ENCODE data around the gene TBCD.
"Not testable (repeated sequence)": the region's sequence is repeated elsewhere in the genome, so short reads cannot be mapped to it uniquely, and the experiment has no call there.

The TBCD gene

GRCh38 chr17:82734987-82735866, 16.6 kb upstream of the TBCD start, which contains the start of gene FN3K:
TSS of gene FN3K (plus strand) at chr17:82735615. CDS start at chr17:82735637, 22 bp downstream.
- peak within 1 kb of the TSS; percentile 83; the same call in 1 of the 2 replicates for H3K9ac ChIP-seq (ENCODE audit: low read depth, low read length)

GRCh38 chr17:82736511-82737185, 15.2 kb upstream of the TBCD start:
- no peak overlapping the region for H3K9ac ChIP-seq (ENCODE audit: low read depth, low read length)
- H3K36me3 ChIP-seq (ENCODE audit: control insufficient read depth, insufficient read depth, low read length), result peaks cover 20% of the 10 kb centered on the region
- H3K27ac ChIP-seq (ENCODE audit: low read depth, low read length), result no peak overlapping the region
- no peak overlapping the region for H3K4me3 ChIP-seq (ENCODE audit: low read depth, low read length)
- no peaks in the 10 kb centered on the region for H3K4me1 ChIP-seq (ENCODE audit: control insufficient read depth, insufficient read depth, low read length)
- peaks cover 12% of the 10 kb centered on the region for H3K9me3 ChIP-seq (ENCODE audit: control insufficient read depth, insufficient read depth, low read length)
- no peaks in the 10 kb centered on the region for H3K27me3 ChIP-seq (ENCODE audit: control insufficient read depth, insufficient read depth, low read length)

More at GRCh38 chr17:82734987-82735866, 16.6 kb upstream of the TBCD start, which contains the start of gene FN3K:
- Histone ChIP-seq H3K36me3 (ENCODE audit: control insufficient read depth, insufficient read depth, low read length) (peaks cover 6% of the 10 kb centered on the region; the same call in 1 of the 2 replicates), H3K27ac (ENCODE audit: low read depth, low read length) (no peak within 1 kb of the TSS), H3K9me3 (ENCODE audit: control insufficient read depth, insufficient read depth, low read length) (no peaks in the 10 kb centered on the region; the same call in 1 of the 2 replicates), H3K27me3 (ENCODE audit: control insufficient read depth, insufficient read depth, low read length) (no peaks in the 10 kb centered on the region), H3K4me3 (ENCODE audit: low read depth, low read length) (peak within 1 kb of the TSS; percentile 75), H3K4me1 (ENCODE audit: control insufficient read depth, insufficient read depth, low read length) (no peaks in the 10 kb centered on the region)

- Histone ChIP-seq H3K9ac (ENCODE audit: low read depth, low read length) (no peak overlapping the region), H3K27me3 (ENCODE audit: control insufficient read depth, insufficient read depth, low read length) (no peaks in the 10 kb centered on the region), H3K4me1 (ENCODE audit: control insufficient read depth, insufficient read depth, low read length) (no peaks in the 10 kb centered on the region), H3K36me3 (ENCODE audit: control insufficient read depth, insufficient read depth, low read length) (peaks cover 28% of the 10 kb centered on the region), H3K9me3 (ENCODE audit: control insufficient read depth, insufficient read depth, low read length) (peaks cover 12% of the 10 kb centered on the region), H3K4me3 (ENCODE audit: low read depth, low read length) (no peak overlapping the region), H3K27ac (ENCODE audit: low read depth, low read length) (no peak overlapping the region)
These were observed 13.6 kb upstream of the TBCD start for GRCh38 chr17:82737967-82738877.

GRCh38 chr17:82740906-82741759, 10.7 kb upstream of the TBCD start:
- H3K9me3 ChIP-seq (ENCODE audit: control insufficient read depth, insufficient read depth, low read length), result peaks cover 14% of the 10 kb centered on the region
- H3K27ac ChIP-seq (ENCODE audit: low read depth, low read length), result no peak overlapping the region
- H3K27me3 ChIP-seq (ENCODE audit: control insufficient read depth, insufficient read depth, low read length), result no peaks in the 10 kb centered on the region
- H3K9ac ChIP-seq (ENCODE audit: low read depth, low read length), result no peak overlapping the region
- H3K36me3 ChIP-seq (ENCODE audit: control insufficient read depth, insufficient read depth, low read length), result peaks cover 28% of the 10 kb centered on the region
- 0 out of 2 replicates have a peak, but pooled peaks cover 4% of the 10 kb centered on the region for H3K4me1 ChIP-seq (ENCODE audit: control insufficient read depth, insufficient read depth, low read length)
- no peak overlapping the region for H3K4me3 ChIP-seq (ENCODE audit: low read depth, low read length)

- Histone ChIP-seq H3K36me3 (ENCODE audit: control insufficient read depth, insufficient read depth, low read length) (peaks cover 28% of the 10 kb centered on the region), H3K4me1 (ENCODE audit: control insufficient read depth, insufficient read depth, low read length) (0 out of 2 replicates have a peak, but pooled peaks cover 4% of the 10 kb centered on the region), H3K27ac (ENCODE audit: low read depth, low read length) (no peak overlapping the region), H3K4me3 (ENCODE audit: low read depth, low read length) (no peak overlapping the region), H3K27me3 (ENCODE audit: control insufficient read depth, insufficient read depth, low read length) (no peaks in the 10 kb centered on the region), H3K9ac (ENCODE audit: low read depth, low read length) (no peak overlapping the region), H3K9me3 (ENCODE audit: control insufficient read depth, insufficient read depth, low read length) (peaks cover 16% of the 10 kb centered on the region)
These were observed 8.3 kb upstream of the TBCD start for GRCh38 chr17:82743344-82744219.

- Histone ChIP-seq H3K9me3 (ENCODE audit: control insufficient read depth, insufficient read depth, low read length) (peaks cover 16% of the 10 kb centered on the region), H3K36me3 (ENCODE audit: control insufficient read depth, insufficient read depth, low read length) (peaks cover 28% of the 10 kb centered on the region)
- not testable (repeated sequence) for H3K4me3 ChIP-seq (ENCODE audit: low read depth, low read length); H3K27ac ChIP-seq (ENCODE audit: low read depth, low read length); H3K9ac ChIP-seq (ENCODE audit: low read depth, low read length); H3K27me3 ChIP-seq (ENCODE audit: control insufficient read depth, insufficient read depth, low read length); H3K4me1 ChIP-seq (ENCODE audit: control insufficient read depth, insufficient read depth, low read length)
These were observed 7.1 kb upstream of the TBCD start for GRCh38 chr17:82744736-82745135.

- Histone ChIP-seq H3K9me3 (ENCODE audit: control insufficient read depth, insufficient read depth, low read length) (peaks cover 15% of the 10 kb centered on the region), H3K27ac (ENCODE audit: low read depth, low read length) (no peak overlapping the region)
These were observed 6.3 kb upstream of the TBCD start for GRCh38 chr17:82745524-82745923.

GRCh38 chr17:82748756-82749155, 3.1 kb upstream of the TBCD start:
- H3K27ac ChIP-seq (ENCODE audit: low read depth, low read length), result no peak overlapping the region
- H3K9me3 ChIP-seq (ENCODE audit: control insufficient read depth, insufficient read depth, low read length), result peaks cover 4% of the 10 kb centered on the region; the same call in 1 of the 2 replicates
- H3K36me3 ChIP-seq (ENCODE audit: control insufficient read depth, insufficient read depth, low read length), result no peaks in the 10 kb centered on the region

More at GRCh38 chr17:82745524-82745923, 6.3 kb upstream of the TBCD start:
- Histone ChIP-seq H3K4me3 (ENCODE audit: low read depth, low read length) (no peak overlapping the region), H3K27me3 (ENCODE audit: control insufficient read depth, insufficient read depth, low read length) (no peaks in the 10 kb centered on the region), H3K4me1 (ENCODE audit: control insufficient read depth, insufficient read depth, low read length) (0 out of 2 replicates have a peak, but pooled peaks cover 4% of the 10 kb centered on the region), H3K9ac (ENCODE audit: low read depth, low read length) (no peak overlapping the region), H3K36me3 (ENCODE audit: control insufficient read depth, insufficient read depth, low read length) (peaks cover 20% of the 10 kb centered on the region)

GRCh38 chr17:82750241-82750908, 1.5 kb upstream of the TBCD start:
- no peaks in the 10 kb centered on the region for H3K36me3 ChIP-seq (ENCODE audit: control insufficient read depth, insufficient read depth, low read length)
- peaks cover 4% of the 10 kb centered on the region; the same call in 1 of the 2 replicates for H3K9me3 ChIP-seq (ENCODE audit: control insufficient read depth, insufficient read depth, low read length)
- H3K4me1 ChIP-seq (ENCODE audit: control insufficient read depth, insufficient read depth, low read length), result peaks cover 14% of the 10 kb centered on the region
- no peak overlapping the region for H3K27ac ChIP-seq (ENCODE audit: low read depth, low read length)
- H3K9ac ChIP-seq (ENCODE audit: low read depth, low read length), result no peak overlapping the region
- no peaks in the 10 kb centered on the region for H3K27me3 ChIP-seq (ENCODE audit: control insufficient read depth, insufficient read depth, low read length)
- H3K4me3 ChIP-seq (ENCODE audit: low read depth, low read length), result peak overlapping the region; percentile 2; the same call in 1 of the 2 replicates

More at GRCh38 chr17:82748756-82749155, 3.1 kb upstream of the TBCD start:
- H3K4me1 ChIP-seq (ENCODE audit: control insufficient read depth, insufficient read depth, low read length), result 0 out of 2 replicates have a peak, but pooled peaks cover 4% of the 10 kb centered on the region
- no peaks in the 10 kb centered on the region for H3K27me3 ChIP-seq (ENCODE audit: control insufficient read depth, insufficient read depth, low read length)
- H3K9ac ChIP-seq (ENCODE audit: low read depth, low read length), result no peak overlapping the region
- no peak overlapping the region for H3K4me3 ChIP-seq (ENCODE audit: low read depth, low read length)
